Measurements from ENCODE around the gene FAXDC2.

The FAXDC2 gene

GRCh38 chr5:154813736-154814135, 36.7 kb downstream of the FAXDC2 start:
- Histone ChIP-seq H3K79me1 (ENCODE audit: low read length) (no peaks in the 10 kb centered on the region), H4K91ac (ENCODE audit: low read depth, low read length) (no peak overlapping the region), H3K14ac (ENCODE audit: low read length) (no peak overlapping the region), H3K18ac (ENCODE audit: low read length) (no peak overlapping the region), H2BK120ac (ENCODE audit: insufficient read depth, low read length, poor library complexity) (no peak overlapping the region), H3K23ac (ENCODE audit: low read length) (no peak overlapping the region), H2AK5ac (ENCODE audit: low read length) (no peak overlapping the region), H3K36me3 (ENCODE audit: control insufficient read depth in 1 of 2, insufficient read depth in 2 of 2, low read length in 2 of 2) (peaks cover 55 to 68% of the 10 kb centered on the region in 2 experiments), H4K12ac (ENCODE audit: low read depth, low read length) (no peak overlapping the region), H2AFZ (ENCODE audit: insufficient read depth, low read length, poor library complexity) (no peak overlapping the region), H3K9me3 (ENCODE audit: insufficient read depth, low read depth, low read length) (no peaks in the 10 kb centered on the region), H3K4ac (ENCODE audit: low read depth, low read length) (no peak overlapping the region), H4K8ac (ENCODE audit: low read depth, low read length) (no peak overlapping the region), H3K9ac (ENCODE audit: low read length) (no peak overlapping the region), H3K4me1 (ENCODE audit: control insufficient read depth in 1 of 2, insufficient read depth in 2 of 2, low read length in 2 of 2) (no peaks in the 10 kb centered on the region), H2BK12ac (ENCODE audit: low read length) (no peak overlapping the region), H3K27me3 (ENCODE audit: insufficient read depth, low read length) (no peaks in the 10 kb centered on the region), H3K79me2 (ENCODE audit: control insufficient read depth, insufficient read depth, low read length, poor library complexity) (no peaks in the 10 kb centered on the region), H3K27ac (ENCODE audit: low read depth, low read length) (no peak overlapping the region), H3K4me3 (ENCODE audit: low read depth, low read length) (no peak overlapping the region), H3K4me2 (ENCODE audit: low read length) (no peak overlapping the region), H2BK5ac (ENCODE audit: low read depth, low read length, poor library complexity) (no peak overlapping the region)
- no CpG with 5 or more reads among the region's 10 CpGs for WGBS (ENCODE audit: extremely low coverage, insufficient coverage, insufficient read length)
- no peak for DNase-seq

GRCh38 chr5:154813158-154813557, 37.2 kb downstream of the FAXDC2 start:
- Histone ChIP-seq H3K14ac (ENCODE audit: low read length) (no peak overlapping the region), H4K12ac (ENCODE audit: low read depth, low read length) (no peak overlapping the region), H2BK12ac (ENCODE audit: low read length) (no peak overlapping the region), H3K36me3 (ENCODE audit: control insufficient read depth in 1 of 2, insufficient read depth in 2 of 2, low read length in 2 of 2) (peaks cover 59 to 70% of the 10 kb centered on the region in 2 experiments), H3K9ac (ENCODE audit: low read length) (no peak overlapping the region), H4K8ac (ENCODE audit: low read depth, low read length) (no peak overlapping the region), H3K18ac (ENCODE audit: low read length) (no peak overlapping the region), H2AFZ (ENCODE audit: insufficient read depth, low read length, poor library complexity) (no peak overlapping the region), H3K4me3 (ENCODE audit: low read depth, low read length) (no peak overlapping the region), H3K79me1 (ENCODE audit: low read length) (no peaks in the 10 kb centered on the region), H3K4me1 (ENCODE audit: control insufficient read depth in 1 of 2, insufficient read depth in 2 of 2, low read length in 2 of 2) (no peaks in the 10 kb centered on the region), H4K91ac (ENCODE audit: low read depth, low read length) (no peak overlapping the region), H3K79me2 (ENCODE audit: control insufficient read depth, insufficient read depth, low read length, poor library complexity) (no peaks in the 10 kb centered on the region), H2BK120ac (ENCODE audit: insufficient read depth, low read length, poor library complexity) (no peak overlapping the region), H3K27ac (ENCODE audit: low read depth, low read length) (no peak overlapping the region), H3K9me3 (ENCODE audit: insufficient read depth, low read depth, low read length) (no peaks in the 10 kb centered on the region), H3K27me3 (ENCODE audit: insufficient read depth, low read length) (no peaks in the 10 kb centered on the region), H3K4me2 (ENCODE audit: low read length) (no peak overlapping the region), H3K23ac (ENCODE audit: low read length) (no peak overlapping the region), H2AK5ac (ENCODE audit: low read length) (no peak overlapping the region), H2BK5ac (ENCODE audit: low read depth, low read length, poor library complexity) (no peak overlapping the region), H3K4ac (ENCODE audit: low read depth, low read length) (no peak overlapping the region)
- no peak for DNase-seq
- no CpG with 5 or more reads among the region's 4 CpGs for WGBS (ENCODE audit: extremely low coverage, insufficient coverage, insufficient read length)

- WGBS (ENCODE audit: extremely low coverage, insufficient coverage, insufficient read length): no CpG with 5 or more reads among the region's 3 CpGs
- H3K4me1 ChIP-seq (ENCODE audit: control insufficient read depth in 1 of 2, insufficient read depth in 2 of 2, low read length in 2 of 2): no peaks in the 10 kb centered on the region
- no peak overlapping the region for H3K4me2 ChIP-seq (ENCODE audit: low read length)
- H3K36me3 ChIP-seq (ENCODE audit: control insufficient read depth in 1 of 2, insufficient read depth in 2 of 2, low read length in 2 of 2): peaks cover 56 to 65% of the 10 kb centered on the region in 2 experiments
- no peaks in the 10 kb centered on the region for H3K27me3 ChIP-seq (ENCODE audit: insufficient read depth, low read length)
- no peak overlapping the region for H2AFZ ChIP-seq (ENCODE audit: insufficient read depth, low read length, poor library complexity)
- H2BK12ac ChIP-seq (ENCODE audit: low read length): no peak overlapping the region
- no peak overlapping the region for H3K23ac ChIP-seq (ENCODE audit: low read length)
- no peak overlapping the region for H3K14ac ChIP-seq (ENCODE audit: low read length)
- H3K27ac ChIP-seq (ENCODE audit: low read depth, low read length): no peak overlapping the region
- DNase-seq: peak; percentile 22 to 71
- no peak overlapping the region for H3K4ac ChIP-seq (ENCODE audit: low read depth, low read length)
- H3K79me2 ChIP-seq (ENCODE audit: control insufficient read depth, insufficient read depth, low read length, poor library complexity): no peaks in the 10 kb centered on the region
- H4K12ac ChIP-seq (ENCODE audit: low read depth, low read length): no peak overlapping the region
- no peak overlapping the region for H2AK5ac ChIP-seq (ENCODE audit: low read length)
- H4K8ac ChIP-seq (ENCODE audit: low read depth, low read length): no peak overlapping the region
- no peak overlapping the region for H2BK120ac ChIP-seq (ENCODE audit: insufficient read depth, low read length, poor library complexity)
- H3K4me3 ChIP-seq (ENCODE audit: low read depth, low read length): no peak overlapping the region
- H3K9me3 ChIP-seq (ENCODE audit: insufficient read depth, low read depth, low read length): no peaks in the 10 kb centered on the region
- no peak overlapping the region for H3K18ac ChIP-seq (ENCODE audit: low read length)
- H4K91ac ChIP-seq (ENCODE audit: low read depth, low read length): no peak overlapping the region
- H2BK5ac ChIP-seq (ENCODE audit: low read depth, low read length, poor library complexity): no peak overlapping the region
- H3K79me1 ChIP-seq (ENCODE audit: low read length): no peaks in the 10 kb centered on the region
- H3K9ac ChIP-seq (ENCODE audit: low read length): no peak overlapping the region
Observed at GRCh38 chr5:154811653-154812465, 38.5 kb downstream of the FAXDC2 start.

GRCh38 chr5:154811239-154811638, 39.2 kb downstream of the FAXDC2 start:
- Histone ChIP-seq H3K36me3 (ENCODE audit: control insufficient read depth in 1 of 2, insufficient read depth in 2 of 2, low read length in 2 of 2) (peaks cover 51 to 60% of the 10 kb centered on the region in 2 experiments), H3K79me1 (ENCODE audit: low read length) (no peaks in the 10 kb centered on the region), H3K23ac (ENCODE audit: low read length) (no peak overlapping the region), H3K27me3 (ENCODE audit: insufficient read depth, low read length) (no peaks in the 10 kb centered on the region), H2AK5ac (ENCODE audit: low read length) (no peak overlapping the region), H3K18ac (ENCODE audit: low read length) (no peak overlapping the region), H4K12ac (ENCODE audit: low read depth, low read length) (no peak overlapping the region), H3K4me1 (ENCODE audit: control insufficient read depth in 1 of 2, insufficient read depth in 2 of 2, low read length in 2 of 2) (no peaks in the 10 kb centered on the region), H3K4ac (ENCODE audit: low read depth, low read length) (no peak overlapping the region), H4K91ac (ENCODE audit: low read depth, low read length) (no peak overlapping the region), H3K4me2 (ENCODE audit: low read length) (no peak overlapping the region), H2BK12ac (ENCODE audit: low read length) (no peak overlapping the region), H3K14ac (ENCODE audit: low read length) (no peak overlapping the region), H4K8ac (ENCODE audit: low read depth, low read length) (no peak overlapping the region), H3K9me3 (ENCODE audit: insufficient read depth, low read depth, low read length) (no peaks in the 10 kb centered on the region), H2BK120ac (ENCODE audit: insufficient read depth, low read length, poor library complexity) (no peak overlapping the region), H3K9ac (ENCODE audit: low read length) (no peak overlapping the region), H3K4me3 (ENCODE audit: low read depth, low read length) (no peak overlapping the region), H3K27ac (ENCODE audit: low read depth, low read length) (no peak overlapping the region), H2BK5ac (ENCODE audit: low read depth, low read length, poor library complexity) (no peak overlapping the region), H3K79me2 (ENCODE audit: control insufficient read depth, insufficient read depth, low read length, poor library complexity) (no peaks in the 10 kb centered on the region), H2AFZ (ENCODE audit: insufficient read depth, low read length, poor library complexity) (no peak overlapping the region)
- no CpG with 5 or more reads among the region's 7 CpGs for WGBS (ENCODE audit: extremely low coverage, insufficient coverage, insufficient read length)
- no peak for DNase-seq
